ENCODE data around the gene DYNC2H1.

Gene DYNC2H1

GRCh38 chr11:103108933-103109817 is at the start of gene DYNC2H1:
Gene DYNC2H1, plus strand, starts transcription at chr11:103109426. Its CDS starts 149 bp downstream, at chr11:103109575.
- DNase-seq (ENCODE audit: low spot score) = peak; percentile 94

GRCh38 chr11:103061656-103062055 is 47.6 kb upstream of the DYNC2H1 start:
- no peak for DNase-seq (ENCODE audit: low spot score)

GRCh38 chr11:103067118-103067517 is 42.1 kb upstream of the DYNC2H1 start:
- DNase-seq (ENCODE audit: low spot score) = no peak

GRCh38 chr11:103069367-103069766 is 39.9 kb upstream of the DYNC2H1 start:
- no peak for DNase-seq (ENCODE audit: low spot score)

GRCh38 chr11:103070142-103070541 is 39.1 kb upstream of the DYNC2H1 start:
- DNase-seq (ENCODE audit: low spot score) = no peak

- no peak for DNase-seq (ENCODE audit: low spot score)
Observed at GRCh38 chr11:103071008-103071407, 38.2 kb upstream of the DYNC2H1 start.

GRCh38 chr11:103076361-103076760 is 32.9 kb upstream of the DYNC2H1 start:
- DNase-seq (ENCODE audit: low spot score) = no peak

GRCh38 chr11:103077554-103077953 is 31.7 kb upstream of the DYNC2H1 start:
- no peak for DNase-seq (ENCODE audit: low spot score)

- no peak for DNase-seq (ENCODE audit: low spot score)
Observed at GRCh38 chr11:103078710-103079109, 30.5 kb upstream of the DYNC2H1 start.

- DNase-seq (ENCODE audit: low spot score) = no peak
Observed at GRCh38 chr11:103079833-103080232, 29.4 kb upstream of the DYNC2H1 start.

GRCh38 chr11:103085758-103086365 is 23.4 kb upstream of the DYNC2H1 start:
- DNase-seq (ENCODE audit: low spot score) = no peak

- no peak for DNase-seq (ENCODE audit: low spot score)
Observed at GRCh38 chr11:103086461-103086860, 22.8 kb upstream of the DYNC2H1 start.

GRCh38 chr11:103091064-103091800 is 18.0 kb upstream of the DYNC2H1 start:
- peak; percentile 44 for DNase-seq (ENCODE audit: low spot score)

GRCh38 chr11:103091801-103092524 is 17.3 kb upstream of the DYNC2H1 start, which contains the start of gene DCUN1D5:
Gene DCUN1D5, minus strand, starts transcription at chr11:103092160. Its CDS starts 288 bp downstream, at chr11:103091872.
- DNase-seq (ENCODE audit: low spot score) = peak; percentile 96

GRCh38 chr11:103097279-103097678 is 11.9 kb upstream of the DYNC2H1 start:
- DNase-seq (ENCODE audit: low spot score) = no peak

- DNase-seq (ENCODE audit: low spot score) = no peak
Observed at GRCh38 chr11:103109818-103110388, 677 bp downstream of the DYNC2H1 start.

GRCh38 chr11:103110391-103110790 is 1.2 kb downstream of the DYNC2H1 start:
- peak; percentile 10 for DNase-seq (ENCODE audit: low spot score)

GRCh38 chr11:103111400-103111799 is 2.2 kb downstream of the DYNC2H1 start:
- DNase-seq (ENCODE audit: low spot score) = no peak

GRCh38 chr11:103112364-103112763 is 3.1 kb downstream of the DYNC2H1 start:
- no peak for DNase-seq (ENCODE audit: low spot score)

- no peak for DNase-seq (ENCODE audit: low spot score)
Observed at GRCh38 chr11:103114836-103115235, 5.6 kb downstream of the DYNC2H1 start.

GRCh38 chr11:103125462-103125861 is 16.2 kb downstream of the DYNC2H1 start:
- DNase-seq (ENCODE audit: low spot score) = no peak
